ENCODE results near the gene ATP10A.

The ATP10A gene

GRCh38 chr15:25701721-25702465 is 161.2 kb downstream of the ATP10A start:
- Mint-ChIP-seq H3K36me3 (ENCODE audit: low read depth) (no peaks in the 10 kb centered on the region), H3K4me1 (no peaks in the 10 kb centered on the region), H3K4me3 (no peak overlapping the region), H3K9me3 (no peaks in the 10 kb centered on the region), H3K27me3 (ENCODE audit: low read depth) (no peaks in the 10 kb centered on the region), H3K27ac (no peak overlapping the region)
- TF ChIP-seq, protein P1, sequence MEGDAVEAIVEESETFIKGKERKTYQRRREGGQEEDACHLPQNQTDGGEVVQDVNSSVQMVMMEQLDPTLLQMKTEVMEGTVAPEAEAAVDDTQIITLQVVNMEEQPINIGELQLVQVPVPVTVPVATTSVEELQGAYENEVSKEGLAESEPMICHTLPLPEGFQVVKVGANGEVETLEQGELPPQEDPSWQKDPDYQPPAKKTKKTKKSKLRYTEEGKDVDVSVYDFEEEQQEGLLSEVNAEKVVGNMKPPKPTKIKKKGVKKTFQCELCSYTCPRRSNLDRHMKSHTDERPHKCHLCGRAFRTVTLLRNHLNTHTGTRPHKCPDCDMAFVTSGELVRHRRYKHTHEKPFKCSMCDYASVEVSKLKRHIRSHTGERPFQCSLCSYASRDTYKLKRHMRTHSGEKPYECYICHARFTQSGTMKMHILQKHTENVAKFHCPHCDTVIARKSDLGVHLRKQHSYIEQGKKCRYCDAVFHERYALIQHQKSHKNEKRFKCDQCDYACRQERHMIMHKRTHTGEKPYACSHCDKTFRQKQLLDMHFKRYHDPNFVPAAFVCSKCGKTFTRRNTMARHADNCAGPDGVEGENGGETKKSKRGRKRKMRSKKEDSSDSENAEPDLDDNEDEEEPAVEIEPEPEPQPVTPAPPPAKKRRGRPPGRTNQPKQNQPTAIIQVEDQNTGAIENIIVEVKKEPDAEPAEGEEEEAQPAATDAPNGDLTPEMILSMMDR (IDR thresholded peaks at IDR 0.05; ENCODE audit: unreplicated experiment in 3 of 3) = no peak

DNA sequence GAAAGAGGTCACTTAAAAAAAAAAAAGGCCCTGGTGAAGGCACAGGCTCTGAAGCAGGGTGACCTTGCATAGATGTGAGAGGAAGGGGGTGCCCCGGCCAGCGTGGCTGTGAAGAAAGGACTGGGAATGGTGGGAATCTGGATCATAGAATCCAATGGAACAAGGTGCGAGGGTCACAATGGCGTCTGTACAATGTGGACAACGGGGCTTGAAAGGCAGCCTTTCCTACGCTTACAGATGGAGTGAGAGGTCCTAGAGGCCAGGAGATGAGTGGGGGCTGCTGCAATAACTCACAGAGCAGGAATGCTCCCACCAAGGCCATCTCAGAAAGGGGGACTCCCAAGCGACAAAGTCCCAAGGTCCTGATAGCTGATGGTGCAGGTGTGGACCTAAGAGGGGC is 162.2 kb downstream of the ATP10A start:
- H3K4me1 Mint-ChIP-seq = no peaks in the 10 kb centered on the region
- H3K36me3 Mint-ChIP-seq (ENCODE audit: low read depth) = no peaks in the 10 kb centered on the region
- TF ChIP-seq, protein P1 (IDR thresholded peaks at IDR 0.05; ENCODE audit: unreplicated experiment in 3 of 3) = no peak
- no peaks in the 10 kb centered on the region for H3K27me3 Mint-ChIP-seq (ENCODE audit: low read depth)
- H3K4me3 Mint-ChIP-seq = no peak overlapping the region
- H3K9me3 Mint-ChIP-seq = no peaks in the 10 kb centered on the region
- H3K27ac Mint-ChIP-seq = no peak overlapping the region

- Mint-ChIP-seq H3K27me3 (ENCODE audit: low read depth) (no peaks in the 10 kb centered on the region), H3K9me3 (no peaks in the 10 kb centered on the region), H3K4me3 (no peak overlapping the region), H3K36me3 (ENCODE audit: low read depth) (no peaks in the 10 kb centered on the region), H3K4me1 (no peaks in the 10 kb centered on the region), H3K27ac (no peak overlapping the region)
- TF ChIP-seq, protein P1 (IDR thresholded peaks at IDR 0.05; ENCODE audit: unreplicated experiment in 3 of 3) = no peak
Observed at GRCh38 chr15:25697586-25697985, 165.5 kb downstream of the ATP10A start.

DNA sequence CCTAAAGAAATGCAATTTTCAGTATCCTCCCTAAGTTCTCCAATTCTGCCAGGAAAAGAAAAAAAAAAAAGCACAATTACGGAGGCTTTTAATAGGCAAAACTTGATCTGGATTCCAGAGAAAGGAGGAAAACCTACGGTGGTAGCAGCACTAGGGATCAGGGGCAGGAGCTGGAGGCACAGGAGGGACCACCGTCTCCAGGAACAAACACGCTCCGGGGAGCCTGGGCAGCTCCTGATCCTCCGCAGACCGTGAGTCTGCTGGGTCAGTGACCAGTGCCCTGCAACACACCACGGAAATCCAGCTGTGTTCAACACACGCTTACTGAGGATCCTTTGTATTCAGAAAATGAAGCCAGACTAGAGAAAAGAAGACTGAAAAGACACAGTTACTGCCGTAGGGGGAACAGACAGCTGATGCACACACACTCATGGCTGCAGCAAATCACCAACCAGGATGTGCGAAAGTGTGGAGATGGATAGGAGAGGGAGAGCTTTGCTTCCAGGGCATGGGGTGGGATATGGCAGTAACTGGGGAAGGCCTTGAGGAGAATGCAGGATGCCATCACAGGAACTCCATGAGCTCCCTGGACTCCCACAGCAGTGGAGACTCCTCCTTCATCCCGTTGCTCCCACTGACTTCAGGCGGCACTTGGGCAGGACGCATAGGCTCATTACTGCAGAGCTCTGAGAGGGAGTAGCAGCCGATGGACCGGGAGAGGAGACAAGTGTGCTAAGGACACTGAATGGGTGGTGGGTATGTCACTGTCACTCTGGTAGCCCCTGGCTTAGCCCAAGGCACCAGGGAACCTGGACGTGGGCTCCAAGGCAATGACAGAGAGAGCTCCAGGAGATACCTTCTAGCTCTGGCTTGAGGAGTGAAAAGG is 167.0 kb downstream of the ATP10A start:
- H3K36me3 Mint-ChIP-seq (ENCODE audit: low read depth) = no peaks in the 10 kb centered on the region
- H3K4me1 Mint-ChIP-seq = no peaks in the 10 kb centered on the region
- no peak overlapping the region for H3K4me3 Mint-ChIP-seq
- H3K27ac Mint-ChIP-seq = no peak overlapping the region
- H3K9me3 Mint-ChIP-seq = no peaks in the 10 kb centered on the region
- peaks cover 2% of the 10 kb centered on the region for H3K27me3 Mint-ChIP-seq (ENCODE audit: low read depth)
- TF ChIP-seq, protein P1 (IDR thresholded peaks at IDR 0.05; ENCODE audit: unreplicated experiment in 3 of 3) = no peak

- Mint-ChIP-seq H3K27me3 (ENCODE audit: low read depth) (peaks cover 3% of the 10 kb centered on the region), H3K4me3 (no peak overlapping the region), H3K36me3 (ENCODE audit: low read depth) (no peaks in the 10 kb centered on the region), H3K4me1 (no peaks in the 10 kb centered on the region), H3K9me3 (no peaks in the 10 kb centered on the region), H3K27ac (no peak overlapping the region)
- TF ChIP-seq, protein P1 (IDR thresholded peaks at IDR 0.05; ENCODE audit: unreplicated experiment in 3 of 3) = no peak
Observed at GRCh38 chr15:25694823-25695312, 168.3 kb downstream of the ATP10A start.

All from nephron (organoid).